ENCODE measurements around the gene TFDP3.

TFDP3 gene, protein sequence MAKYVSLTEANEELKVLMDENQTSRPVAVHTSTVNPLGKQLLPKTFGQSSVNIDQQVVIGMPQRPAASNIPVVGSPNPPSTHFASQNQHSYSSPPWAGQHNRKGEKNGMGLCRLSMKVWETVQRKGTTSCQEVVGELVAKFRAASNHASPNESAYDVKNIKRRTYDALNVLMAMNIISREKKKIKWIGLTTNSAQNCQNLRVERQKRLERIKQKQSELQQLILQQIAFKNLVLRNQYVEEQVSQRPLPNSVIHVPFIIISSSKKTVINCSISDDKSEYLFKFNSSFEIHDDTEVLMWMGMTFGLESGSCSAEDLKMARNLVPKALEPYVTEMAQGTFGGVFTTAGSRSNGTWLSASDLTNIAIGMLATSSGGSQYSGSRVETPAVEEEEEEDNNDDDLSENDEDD

DNA sequence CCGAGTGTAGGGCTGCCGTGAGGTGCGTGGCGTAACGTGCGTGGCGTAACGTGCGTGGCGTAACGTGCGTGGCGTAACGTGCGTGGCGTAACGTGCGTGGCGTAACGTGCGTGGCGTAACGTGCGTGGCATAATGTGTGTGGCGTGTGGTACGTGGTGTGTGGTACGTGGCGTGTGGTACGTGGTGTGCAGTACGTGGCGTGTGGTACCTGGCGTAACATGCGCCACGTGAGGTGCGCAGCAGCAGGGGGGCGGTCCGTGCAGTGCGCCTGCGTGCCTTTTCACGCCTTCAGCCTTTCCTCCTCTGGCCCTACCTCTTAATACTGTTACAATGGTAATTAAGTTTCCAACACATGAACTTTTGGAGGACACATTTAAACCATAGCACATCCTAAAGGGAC is at the start of gene TFDP3:
Gene TFDP3 (minus strand): TSS at position 26 of the 400 bp plus-strand sequence. CDS start 95 bp downstream, outside the sequence.
- DNase-seq: no peak

DNA sequence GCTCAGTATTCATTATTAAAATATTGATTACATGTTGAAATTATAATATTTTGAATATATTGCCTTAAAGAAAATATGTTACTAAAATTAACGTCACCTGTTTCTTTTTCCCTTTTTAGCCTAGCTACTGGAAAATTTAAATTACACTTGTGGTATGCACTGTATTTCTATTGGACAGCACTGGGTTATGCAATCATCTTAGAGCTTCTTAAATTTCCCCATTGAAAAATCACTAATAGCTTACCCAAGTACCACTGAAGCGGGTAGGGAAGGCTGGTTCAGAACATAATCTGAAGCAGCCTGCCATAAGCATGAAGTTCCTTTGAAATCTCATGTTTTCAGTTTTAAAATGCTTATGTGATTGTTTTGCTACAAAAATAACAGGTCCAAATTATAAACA is 49.5 kb upstream of the TFDP3 start:
- no peak for DNase-seq

DNA sequence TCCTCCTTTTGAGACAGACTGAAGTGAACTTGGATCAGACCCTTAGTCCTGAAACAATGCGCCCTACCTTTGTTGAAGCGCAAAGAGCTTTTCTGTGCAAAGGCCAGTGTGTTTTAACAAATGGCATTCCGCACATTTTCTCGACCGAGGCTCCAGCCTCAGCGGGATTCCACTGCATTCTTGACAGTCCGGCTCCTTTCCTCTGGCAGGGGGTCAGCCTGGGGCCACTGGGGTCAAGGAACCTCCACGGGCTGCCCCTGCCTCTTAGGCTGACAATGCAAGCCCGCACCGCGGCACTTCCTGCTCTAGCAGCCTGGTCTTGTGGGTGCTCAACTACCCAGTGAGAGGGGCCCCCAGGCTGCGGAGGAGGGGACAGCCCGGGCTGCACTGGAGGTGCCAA is 47.2 kb upstream of the TFDP3 start:
- DNase-seq: no peak

DNA sequence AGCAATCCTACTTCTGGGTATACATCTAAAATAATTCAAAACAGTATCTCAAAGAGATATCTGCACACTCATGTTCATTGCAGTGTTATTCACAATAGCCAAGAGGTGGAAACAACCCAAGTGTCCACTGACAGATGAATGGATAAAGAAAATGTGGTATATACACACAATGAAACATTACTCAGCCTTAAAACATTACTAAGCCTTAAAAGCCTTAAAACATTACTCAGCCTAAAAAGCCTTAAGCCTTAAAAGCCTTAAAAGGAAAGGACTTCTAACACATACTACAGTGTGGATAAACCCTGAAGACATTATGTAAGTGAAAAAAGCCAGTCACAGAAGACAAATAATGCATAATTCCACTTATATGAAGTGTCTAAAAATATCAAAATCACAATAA is 40.3 kb upstream of the TFDP3 start:
- no peak for DNase-seq

DNA sequence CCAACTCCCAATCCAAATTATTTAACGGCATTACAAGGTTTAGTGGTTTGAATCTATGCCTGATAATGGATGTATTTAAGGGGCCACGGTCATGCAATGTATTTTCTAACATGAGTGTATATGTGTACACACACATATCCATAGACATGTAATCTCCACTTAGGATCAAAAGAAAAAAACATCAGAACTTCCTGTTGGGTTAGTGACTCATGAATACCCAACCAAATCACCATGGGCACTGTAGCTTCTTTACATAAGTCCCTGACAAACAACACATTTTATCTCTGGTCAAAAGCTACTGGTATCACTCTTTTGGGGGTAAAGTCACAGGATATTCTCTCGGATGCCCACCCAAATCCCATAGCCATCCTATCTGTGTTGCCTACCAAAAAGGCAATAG is 36.5 kb upstream of the TFDP3 start:
- DNase-seq: no peak

DNA sequence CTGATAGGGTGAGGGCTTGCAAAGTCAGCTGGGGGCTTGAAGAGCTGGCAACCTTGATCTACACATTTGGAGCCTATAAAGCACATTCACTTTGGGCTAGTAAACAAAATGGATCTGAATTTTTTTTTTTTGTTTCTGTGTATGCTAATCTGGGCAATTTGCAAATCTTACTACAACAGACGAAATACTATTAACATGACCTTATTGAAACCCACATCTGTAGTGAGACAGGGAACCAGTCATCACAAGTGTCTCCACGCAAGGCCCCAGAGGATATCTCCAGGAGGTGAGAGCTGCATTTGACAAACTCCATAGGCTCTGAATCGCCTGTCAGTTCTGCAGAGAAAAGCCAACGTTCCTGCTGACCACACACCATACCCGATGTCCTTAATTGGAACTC is 33.0 kb upstream of the TFDP3 start:
- no peak for DNase-seq

DNA sequence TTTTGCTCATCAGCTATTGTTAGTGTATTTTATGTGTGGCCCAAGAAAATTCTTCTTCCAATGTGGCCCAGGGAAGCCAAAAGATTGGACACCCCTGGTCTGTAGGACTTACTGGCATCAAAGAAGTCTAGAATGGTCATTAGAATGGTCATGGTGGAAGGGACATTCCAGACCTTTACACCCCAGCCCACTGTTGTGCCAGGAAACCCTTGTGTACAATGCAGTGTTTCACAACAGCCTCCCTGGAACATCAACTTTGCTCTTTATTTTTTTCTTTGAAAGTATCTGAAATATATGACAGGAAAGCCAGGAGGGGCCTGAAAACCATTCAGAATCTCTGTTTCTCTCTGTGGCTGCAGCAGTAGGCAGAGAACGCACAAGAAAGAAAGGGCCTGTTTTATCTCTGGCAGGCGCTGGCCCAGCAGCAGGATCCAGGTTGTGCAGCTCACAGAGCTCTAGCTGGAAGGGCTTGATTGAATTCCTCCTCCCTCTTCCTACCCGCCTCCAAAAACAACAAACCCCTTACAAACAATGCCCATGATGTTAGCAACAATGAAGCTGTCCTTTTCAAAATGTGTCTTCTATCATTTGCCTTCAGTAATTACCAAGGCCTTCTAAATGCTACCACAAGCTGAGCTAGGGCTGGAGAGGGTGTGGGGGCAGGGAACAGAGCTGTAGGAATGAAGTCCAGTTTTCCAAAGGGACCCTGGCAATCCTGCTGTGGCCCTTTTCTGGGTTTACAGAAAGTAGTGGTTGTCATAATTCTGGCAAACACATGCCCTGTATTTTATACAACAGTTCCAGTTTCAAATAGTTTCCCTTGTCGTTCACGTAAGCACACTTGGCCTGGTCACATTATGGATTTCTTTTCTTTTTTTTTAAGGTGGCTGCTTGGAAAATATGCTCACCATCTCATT is 32.3 kb upstream of the TFDP3 start:
- no peak for DNase-seq

DNA sequence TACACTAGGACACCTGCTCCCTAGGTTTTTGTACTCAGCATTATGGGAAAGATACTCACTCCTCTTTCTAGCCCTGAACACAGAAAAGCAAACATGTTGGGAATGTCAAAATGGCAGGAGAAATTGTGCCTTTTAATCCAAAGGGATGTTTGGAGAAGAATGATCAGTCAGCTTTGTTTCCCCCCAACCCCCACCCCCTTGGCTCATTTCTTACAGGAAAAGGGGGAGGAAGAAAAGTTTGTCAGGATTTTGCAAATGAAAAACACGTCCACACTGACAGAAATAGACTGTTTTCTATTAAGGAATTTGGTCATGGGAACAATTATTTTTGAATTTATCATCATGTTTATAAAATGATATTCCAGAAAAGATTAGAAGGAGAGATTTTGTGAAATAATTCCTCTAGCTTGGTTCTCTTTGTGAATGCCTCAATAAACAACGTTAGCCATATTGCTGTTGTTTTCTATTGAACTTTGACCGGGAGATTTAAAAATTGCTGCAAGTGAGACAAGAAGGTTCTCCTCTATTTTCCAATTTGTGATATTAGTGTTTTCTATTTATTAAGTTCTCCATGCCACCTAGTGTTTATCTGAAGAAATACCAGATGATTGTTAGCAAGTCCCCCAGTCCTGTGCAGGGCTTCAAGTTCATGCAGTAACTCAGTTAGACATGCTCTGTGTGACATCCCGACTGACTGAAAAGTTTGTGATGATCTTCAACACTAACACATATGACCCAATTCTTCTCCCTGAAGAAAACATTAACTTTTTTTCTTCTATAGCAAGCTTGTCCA is 31.3 kb upstream of the TFDP3 start:
- DNase-seq: no peak

DNA sequence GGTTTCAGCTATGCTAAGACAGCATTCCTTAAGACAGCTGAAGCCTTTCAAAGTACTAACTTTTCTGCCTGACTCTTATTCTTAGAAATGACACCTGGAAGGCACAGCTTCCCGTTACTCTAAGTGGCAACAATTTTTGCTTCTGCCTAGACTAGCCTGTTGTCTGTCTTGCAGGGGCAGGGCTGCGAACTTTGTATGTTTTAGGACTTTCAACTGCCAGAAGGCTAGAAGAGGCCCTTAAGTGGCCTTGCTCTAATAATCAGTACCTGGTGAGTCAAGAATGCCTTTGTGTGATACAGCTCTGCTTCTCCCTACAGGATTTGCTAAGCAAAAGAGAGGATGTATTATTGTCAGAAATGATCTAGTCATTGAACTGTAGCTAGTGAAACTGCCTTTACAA is 30.0 kb upstream of the TFDP3 start:
- DNase-seq: no peak

DNA sequence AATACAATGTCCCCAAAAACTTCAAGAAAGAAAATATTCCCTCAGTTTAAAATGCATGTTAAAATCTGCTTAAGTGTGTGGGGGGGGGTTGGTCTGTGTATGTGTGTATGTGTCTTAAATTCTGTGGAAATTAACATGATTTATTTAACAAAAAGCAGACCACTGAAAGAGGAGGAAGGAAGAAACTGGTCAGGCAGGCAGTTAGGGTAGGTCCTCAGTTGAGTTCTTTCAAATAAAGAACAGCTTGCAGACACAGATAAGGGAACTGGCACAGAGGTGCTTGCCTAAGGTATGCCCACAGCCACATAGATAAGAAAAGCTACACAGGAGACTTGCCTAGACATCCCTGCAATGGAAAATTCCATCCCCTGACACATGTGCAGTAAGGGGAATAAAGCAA is 28.8 kb upstream of the TFDP3 start:
- DNase-seq: no peak

DNA sequence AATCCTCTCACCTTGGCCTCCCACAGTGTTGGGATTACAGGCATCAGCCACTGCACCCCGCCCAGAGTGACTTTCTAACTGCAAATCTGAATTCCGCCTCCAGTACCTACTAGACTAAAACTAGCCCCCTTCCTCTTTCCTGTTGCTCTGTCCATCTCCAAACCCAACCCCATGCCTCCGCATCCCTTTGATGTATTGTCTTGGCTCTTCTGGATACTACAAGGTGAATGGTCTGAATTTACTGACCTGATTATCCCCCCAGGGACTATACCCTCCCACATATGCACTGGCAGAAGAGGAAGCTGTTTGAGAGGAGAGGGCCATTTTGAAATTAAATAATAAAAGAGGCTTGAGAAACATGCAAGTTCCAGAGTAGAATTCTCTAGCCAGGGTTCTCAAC is 17.7 kb upstream of the TFDP3 start:
- no peak for DNase-seq

DNA sequence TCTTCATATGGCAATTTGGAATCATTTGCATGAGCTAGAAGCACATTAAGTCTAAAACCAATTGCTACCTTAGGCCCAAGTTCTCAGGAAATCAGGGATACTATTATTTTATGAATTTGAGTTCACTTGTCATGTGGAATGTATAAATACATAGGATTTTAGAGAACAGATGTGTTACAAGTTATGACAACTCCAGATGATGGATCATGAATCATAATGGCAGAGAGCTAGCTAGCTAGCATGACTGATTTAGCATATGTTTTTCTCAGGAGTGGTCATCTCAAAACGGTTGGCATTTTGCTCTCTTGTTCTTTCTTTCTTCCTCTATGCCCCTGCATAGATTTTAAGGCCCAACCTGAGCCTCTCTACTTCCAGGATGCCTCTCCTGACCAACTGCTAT is 14.2 kb upstream of the TFDP3 start:
- DNase-seq: no peak

DNA sequence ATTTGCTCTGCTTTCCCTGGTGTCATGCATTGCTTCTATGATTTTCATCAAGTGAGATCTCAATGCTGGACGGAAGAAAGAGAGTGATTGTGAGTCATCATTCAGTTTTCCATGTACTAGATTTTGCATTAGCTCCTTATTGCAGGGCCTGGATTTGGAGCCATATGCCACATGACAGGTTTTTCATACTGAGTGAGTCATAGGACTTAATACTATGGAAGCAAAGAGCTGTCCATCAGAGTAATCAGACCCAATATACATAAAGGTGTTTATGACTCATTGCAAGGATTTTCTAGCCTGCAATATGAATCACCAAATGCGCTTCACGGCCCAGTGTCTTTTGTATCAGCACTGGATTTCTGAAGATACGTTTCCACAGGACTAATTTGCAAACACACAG is 11.2 kb upstream of the TFDP3 start:
- DNase-seq: no peak

DNA sequence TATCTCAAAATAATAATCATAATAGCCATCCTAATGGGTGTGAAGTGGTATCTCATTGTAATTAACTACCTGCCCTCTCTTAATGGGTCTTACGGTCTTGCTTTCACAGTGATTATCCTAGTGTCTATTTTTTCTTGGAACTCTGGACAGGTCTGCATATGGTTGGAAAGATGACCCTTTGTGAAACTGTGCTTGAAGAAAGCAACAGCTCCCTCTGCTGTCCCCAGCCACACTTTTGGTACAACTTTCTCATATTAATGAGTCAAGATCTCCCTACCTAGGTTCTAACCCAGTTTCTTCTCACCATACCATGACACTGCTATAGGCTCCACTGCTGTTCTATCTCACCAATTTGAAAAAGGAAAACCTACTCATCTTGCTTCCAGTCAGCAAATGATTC is 2.4 kb downstream of the TFDP3 start:
- no peak for DNase-seq

DNA sequence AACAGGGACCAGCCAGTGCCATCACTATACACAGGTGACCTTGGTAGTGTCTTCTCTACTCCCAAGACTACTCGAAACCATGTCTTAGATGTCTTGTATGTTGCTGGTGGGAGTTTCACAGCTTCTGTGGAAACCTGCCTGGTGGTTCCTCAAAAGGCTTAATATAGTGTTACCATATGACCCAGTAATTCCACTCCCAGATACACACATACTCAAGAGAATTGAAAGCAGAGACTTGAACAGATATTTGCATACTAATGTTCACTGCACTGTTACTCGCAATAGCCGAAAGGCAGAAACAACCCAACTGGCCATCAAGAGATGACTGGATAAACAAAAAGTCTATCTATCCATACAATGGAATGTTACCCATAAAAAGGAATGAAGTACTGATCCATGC is 3.1 kb downstream of the TFDP3 start:
- DNase-seq: no peak

DNA sequence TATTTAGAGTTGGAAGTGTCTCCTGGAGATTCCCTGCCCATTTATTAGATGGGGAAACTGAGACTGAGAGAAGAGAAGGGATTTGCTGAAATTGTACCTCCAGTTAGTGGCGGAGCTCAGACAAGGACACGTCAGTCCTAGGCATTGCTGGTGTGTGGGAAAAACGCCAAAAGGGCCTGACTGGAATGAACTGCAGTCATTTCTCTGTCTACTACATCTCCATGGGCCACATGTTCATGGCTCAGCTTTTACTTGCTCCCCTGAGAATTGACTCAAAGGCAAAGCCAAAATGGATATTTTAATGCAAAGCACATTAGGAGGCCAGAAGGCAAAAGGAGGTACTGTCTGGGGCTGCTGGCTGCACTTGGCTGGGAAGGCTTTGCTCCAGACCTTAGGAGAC is 3.9 kb downstream of the TFDP3 start:
- no peak for DNase-seq

DNA sequence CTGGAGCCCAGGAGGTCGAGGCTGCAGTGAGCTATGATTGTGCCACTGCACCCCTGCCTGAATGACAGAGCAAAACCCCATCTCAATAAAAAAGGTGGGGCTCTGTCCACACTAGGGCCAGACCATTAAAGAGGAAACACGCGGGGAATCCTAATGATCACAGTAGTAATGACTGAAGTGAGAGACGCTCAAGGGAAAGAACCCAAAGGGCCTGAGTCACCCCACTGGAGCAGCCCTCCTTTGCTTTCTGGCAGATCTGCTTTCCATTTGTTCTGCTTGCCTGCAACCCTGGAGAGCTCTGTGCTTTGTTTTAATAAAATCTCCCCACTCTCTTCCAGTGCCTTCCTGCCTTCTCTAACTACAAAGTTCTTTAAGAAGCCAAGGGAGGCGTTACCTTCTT is 5.0 kb downstream of the TFDP3 start:
- DNase-seq: no peak

DNA sequence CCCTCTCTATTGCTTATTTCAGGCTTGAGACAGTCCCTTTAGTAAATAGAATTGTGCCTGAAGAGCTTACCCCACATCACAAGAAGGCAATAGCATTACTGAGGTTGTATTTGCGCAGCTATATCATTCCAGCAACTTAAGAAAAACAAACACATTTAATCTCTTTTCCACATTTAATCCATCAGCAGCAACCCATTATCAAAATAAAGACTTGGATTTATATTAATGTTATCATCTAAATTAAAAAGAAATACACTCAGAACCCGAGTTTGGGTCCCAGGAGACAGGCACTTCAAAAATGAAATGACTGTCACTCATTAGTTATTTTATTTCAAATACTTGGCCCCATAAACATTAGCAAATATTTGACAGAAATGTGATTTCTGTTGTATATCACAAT is 10.4 kb downstream of the TFDP3 start:
- no peak for DNase-seq

DNA sequence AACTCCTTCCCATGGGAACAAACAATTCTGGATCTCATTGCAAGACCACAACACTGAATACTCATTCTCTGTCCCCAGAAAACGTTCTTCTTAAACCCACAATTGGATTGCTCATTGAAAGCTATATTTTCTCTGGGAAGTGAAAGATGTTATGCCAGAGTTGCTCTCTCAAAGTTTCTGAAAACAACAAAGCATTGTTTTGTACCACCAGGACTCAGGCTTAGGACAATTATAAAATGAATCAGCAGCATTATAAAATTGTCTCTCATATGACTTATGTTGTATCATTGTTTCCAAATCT is 26.5 kb downstream of the TFDP3 start:
- DNase-seq: no peak

DNA sequence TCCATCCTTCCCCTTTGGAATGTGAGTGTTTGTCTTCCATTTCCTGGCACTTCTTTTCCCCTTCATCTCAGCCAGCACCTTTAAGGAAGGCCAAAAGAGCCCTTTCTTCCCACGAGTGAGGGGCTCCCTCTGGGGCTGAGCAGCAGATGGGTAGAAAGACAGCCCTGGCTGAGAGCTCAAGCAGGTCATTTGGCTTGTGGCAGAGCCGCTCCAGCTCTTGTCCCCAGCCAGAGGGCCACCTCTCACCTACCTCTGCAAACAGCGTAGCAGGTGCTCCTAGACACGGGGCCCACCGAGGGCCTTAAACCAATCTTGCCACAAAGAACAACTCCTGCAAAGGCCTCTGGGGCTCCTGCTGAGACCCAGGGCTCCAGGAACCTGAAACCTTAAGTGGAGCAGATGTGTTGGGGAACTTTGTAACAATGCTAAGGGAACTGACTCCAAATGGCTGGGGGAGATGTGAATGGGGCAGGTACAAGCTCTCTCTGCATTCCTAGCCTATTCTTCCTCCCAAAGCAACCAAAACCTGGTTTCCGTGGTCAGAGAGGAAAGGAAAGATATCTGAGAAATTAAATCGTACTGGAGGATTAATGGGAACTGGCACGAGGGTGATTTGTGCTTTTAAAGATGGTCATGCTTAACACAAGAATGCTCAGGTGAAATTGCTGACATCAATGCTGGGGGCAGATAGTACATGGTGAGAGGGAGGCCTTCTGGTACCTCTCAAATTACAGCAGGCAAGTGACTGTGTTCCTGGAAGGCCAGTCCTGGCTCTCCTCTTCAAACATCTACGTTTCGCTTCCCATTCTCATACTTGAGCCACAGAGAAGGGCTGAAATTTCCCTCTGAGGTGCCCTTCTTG is 27.0 kb downstream of the TFDP3 start:
- no peak for DNase-seq

DNA sequence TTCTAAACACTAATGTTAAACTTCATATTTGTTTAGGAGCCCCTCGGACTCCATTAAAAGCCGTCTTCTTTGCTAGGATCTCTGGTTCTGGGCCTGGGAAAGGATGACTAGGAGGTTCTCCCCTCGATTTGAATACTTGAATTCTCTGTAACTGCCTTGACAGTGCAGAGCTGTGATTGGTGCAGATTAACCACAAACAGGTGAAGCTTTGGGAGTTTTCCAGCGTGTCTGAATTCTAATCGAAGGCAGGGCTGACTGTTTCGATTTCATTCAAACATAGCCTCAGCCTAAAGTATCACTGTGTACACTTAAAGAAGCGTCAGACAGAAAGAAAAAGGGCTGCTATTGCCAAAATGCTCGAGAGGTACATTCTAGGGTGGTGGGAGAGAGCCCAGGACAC is 29.0 kb downstream of the TFDP3 start:
- DNase-seq: no peak

DNA sequence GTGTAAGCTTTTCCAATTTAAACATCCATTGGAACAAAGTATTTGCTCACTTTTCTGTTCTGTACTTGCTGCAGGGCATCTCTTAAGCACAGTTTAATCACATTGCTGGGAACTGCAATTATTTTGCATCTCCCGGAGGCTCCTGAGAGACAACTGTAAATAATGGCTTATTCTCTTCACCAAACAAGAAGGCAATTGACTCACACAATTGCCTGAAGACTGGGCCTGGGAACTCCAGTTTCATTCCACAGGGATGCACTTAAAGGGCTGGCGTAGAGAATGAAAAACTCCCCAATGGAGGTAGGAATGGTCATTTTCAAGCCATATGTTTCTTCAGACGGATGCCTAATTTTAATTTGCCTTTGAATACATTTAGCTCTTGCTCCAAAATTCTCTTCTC is 29.5 kb downstream of the TFDP3 start:
- DNase-seq: no peak

DNA sequence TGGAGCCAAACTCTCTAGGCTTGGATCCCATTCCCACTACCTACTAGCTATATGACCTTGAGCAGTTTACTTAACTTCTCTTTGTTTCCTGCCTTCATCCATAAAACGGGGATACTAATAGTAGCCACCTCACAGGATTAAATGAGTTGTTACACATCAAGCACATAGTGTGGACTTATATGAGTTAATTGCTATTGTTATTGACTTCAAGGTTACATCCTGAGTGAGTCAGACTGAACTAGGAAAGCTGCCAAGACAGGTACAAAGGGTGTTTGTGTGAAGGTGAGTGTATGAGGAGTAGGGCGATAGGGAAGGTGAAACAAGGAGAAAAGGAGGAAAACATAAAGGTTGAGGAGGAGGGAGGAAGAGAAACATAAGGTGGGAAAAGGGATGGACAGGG is 32.2 kb downstream of the TFDP3 start:
- DNase-seq: no peak

All from CD4-positive, alpha-beta T cell treated with Interleukin-21 for 1 hour (primary cell).